GM12801 (cell line): ENCODE results near the gene MMAB.

ENCODE experiments used
- CTCF ChIP-seq: IDR thresholded peaks from one replicate; pipeline ENCODE4 v1.5.1; 2011; ENCODE audit warnings: control low read depth; ENCODE audit not compliant: insufficient read length; ENCODE audit errors: extremely low read depth

The MMAB gene

GRCh38 chr12:109613649-109614455 is 40.5 kb upstream of the MMAB start:
- no peak for TF ChIP-seq CTCF

GRCh38 chr12:109612975-109613502 is 39.7 kb upstream of the MMAB start:
- TF ChIP-seq CTCF: no peak

- TF ChIP-seq CTCF: no peak
These were observed 38.7 kb upstream of the MMAB start for GRCh38 chr12:109612003-109612402.

GRCh38 chr12:109611223-109611622 is 37.9 kb upstream of the MMAB start:
- no peak for TF ChIP-seq CTCF

GRCh38 chr12:109610523-109610922 is 37.2 kb upstream of the MMAB start:
- no peak for TF ChIP-seq CTCF

GRCh38 chr12:109609342-109609741 is 36.0 kb upstream of the MMAB start:
- TF ChIP-seq CTCF: no peak

GRCh38 chr12:109608793-109609192 is 35.5 kb upstream of the MMAB start:
- no peak for TF ChIP-seq CTCF
